Stimulated activated CD4-positive, alpha-beta T cell treated with anti-CD3 and anti-CD28 coated beads, Interleukin-1b, Interleukin-23, amount 100 ng/mL, for 48 hours (primary cell): Measurements from ENCODE around the gene CBLC.
A peak's percentile ranks its signal among the peaks of the same experiment; 100 is the strongest.
"Not testable (repeated sequence)": the region's sequence is repeated elsewhere in the genome, so short reads cannot be mapped to it uniquely, and the experiment has no call there.

ENCODE experiments used
- DNase-seq: peaks from one replicate; pipeline ENCODE4 v3.0.0-alpha.2; 2020

Gene CBLC

DNA sequence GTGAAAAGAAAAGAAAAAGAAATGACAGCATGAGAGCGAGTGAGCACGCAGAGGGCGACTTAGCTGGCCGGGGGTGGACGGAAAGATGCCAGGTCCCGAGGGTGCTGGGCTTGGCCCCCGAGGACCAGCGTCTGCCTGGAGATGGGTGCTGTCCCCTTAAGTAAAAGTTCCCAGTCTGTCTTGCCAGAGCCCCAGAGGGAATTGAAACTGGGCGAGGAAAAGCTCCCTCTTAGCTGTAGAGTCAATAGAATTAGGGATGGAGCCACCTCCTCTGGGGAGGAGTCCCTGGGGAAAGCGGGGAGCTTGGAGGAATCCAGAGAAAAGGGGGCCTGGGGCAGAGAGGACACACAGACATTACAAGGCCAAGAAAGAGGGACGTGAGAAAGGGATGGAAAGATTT lies 44.5 kb downstream of the CBLC start:
- no peak for DNase-seq

DNA sequence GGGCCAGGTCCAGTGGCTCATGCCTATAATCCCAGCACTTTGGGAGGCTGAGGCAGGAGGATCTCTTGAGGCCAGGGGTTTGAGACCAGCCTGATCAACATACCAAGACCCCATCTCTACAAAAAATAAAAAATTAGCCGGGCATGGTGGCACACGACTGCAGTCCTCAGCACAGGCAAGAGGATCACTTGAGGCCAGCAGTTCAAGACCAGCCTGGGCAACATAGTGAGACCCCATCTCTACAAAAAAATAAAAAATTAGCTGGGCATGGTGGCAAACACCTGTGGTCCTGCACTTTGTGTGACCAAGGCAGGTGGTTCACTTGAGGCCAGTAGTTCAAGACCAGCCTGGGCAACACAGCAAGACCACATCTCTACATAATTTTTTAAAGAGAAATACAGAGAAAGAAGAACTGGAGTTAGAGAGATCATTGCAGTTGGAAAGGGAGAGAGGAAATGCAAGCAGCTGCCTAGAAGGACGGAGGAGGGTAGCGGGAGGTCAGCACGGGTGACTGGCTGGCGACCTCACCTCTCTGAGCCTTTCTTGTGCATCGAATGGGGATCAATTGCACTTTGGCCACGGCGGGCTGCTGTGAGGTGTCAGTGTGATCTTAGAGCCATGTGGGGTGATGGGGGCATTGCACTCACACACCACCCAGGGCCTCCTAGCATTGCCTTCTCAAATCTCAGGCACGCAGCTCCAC lies 45.1 kb downstream of the CBLC start:
- DNase-seq: no peak

DNA sequence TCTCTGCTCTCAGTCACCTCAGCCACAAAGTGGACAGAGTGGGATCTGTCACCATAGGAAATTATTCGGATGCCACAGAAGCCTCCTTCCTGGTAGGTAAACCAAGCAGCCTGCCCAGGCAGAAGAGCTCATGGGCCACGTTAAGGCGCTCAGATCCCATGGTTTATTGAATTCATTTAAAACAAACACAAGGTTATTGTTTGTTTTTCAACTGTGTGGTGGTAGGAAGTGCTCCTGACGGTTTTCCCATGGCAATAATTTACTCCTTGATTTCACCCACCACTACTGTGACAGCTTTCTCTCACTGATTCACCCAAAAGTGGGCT lies 45.6 kb downstream of the CBLC start:
- no peak for DNase-seq

DNA sequence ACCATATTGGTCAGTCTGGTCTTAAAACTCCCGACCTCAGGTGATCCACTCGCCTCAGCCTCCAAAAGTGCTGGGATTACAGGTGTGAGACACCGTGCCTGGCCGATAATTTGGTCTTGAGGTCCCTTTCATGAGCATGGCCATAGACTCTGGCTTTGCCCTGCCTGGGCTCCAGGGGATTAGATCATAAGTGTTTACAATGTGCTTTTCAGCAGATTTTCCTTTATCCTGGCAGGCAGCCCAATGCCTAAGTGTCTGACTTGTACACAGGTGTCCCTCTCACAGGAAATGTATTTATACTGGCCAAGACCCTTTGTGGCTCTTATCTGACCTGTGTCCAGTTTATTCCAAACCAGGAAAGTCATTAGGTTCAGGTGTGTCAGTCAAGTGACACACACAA lies 47.1 kb downstream of the CBLC start:
- DNase-seq: no peak

DNA sequence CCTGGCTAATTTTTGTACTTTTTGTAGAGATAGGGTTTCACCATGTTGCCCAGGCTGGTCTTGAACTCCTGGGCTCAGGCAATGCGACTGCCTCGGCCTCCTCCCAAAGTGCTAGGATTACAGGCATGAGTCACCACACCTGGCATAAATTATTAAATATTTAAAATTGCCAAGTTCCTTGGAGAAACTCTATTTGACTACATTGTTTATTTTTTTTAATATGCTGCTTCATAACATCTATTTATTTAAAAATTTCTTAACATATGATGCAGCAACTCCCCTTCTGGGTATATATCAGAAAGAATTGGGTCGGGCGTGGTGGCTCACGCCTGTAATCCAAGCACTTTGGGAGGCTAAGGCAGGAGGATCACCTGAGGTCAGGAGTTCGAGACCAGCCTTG lies 55.2 kb downstream of the CBLC start:
- not testable (repeated sequence) for DNase-seq

DNA sequence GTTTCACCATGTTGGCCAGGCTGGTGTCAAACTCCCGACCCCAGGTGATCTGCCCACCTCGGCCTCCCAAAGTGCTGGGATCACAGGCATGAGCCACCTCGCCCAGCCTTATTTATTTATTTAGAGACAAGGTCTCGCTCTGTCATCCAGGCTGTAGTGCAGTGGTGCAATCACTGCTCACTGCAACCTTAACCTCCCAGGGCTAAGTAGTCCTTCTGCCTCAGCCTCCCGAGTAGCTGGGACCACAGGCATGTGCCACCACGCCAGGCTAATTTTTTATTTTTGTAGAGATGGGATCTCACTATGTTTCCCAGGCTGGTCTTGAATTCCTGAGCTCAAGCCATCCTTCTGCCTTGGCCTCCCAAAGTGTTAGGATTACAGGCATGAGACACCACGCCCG lies 56.7 kb downstream of the CBLC start:
- not testable (repeated sequence) for DNase-seq

DNA sequence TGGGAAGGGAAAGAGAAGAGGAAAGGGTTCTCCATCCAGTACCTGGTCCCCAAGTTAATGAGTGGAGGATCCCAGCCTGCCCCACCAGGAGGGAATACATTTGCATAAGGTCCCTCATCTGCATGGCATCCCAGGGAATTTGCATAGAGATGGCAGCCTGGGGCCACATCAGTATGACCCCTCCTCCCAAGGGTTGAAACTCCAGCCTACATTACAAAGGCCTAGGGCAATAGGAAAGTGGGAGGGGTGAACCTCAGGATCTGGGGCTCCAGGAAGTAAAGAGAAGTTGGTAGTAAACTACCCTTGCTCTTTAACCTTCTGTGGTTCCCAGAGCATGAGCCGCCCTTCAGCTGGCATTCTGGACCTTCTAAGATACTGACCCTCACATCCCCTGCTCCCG lies 61.6 kb downstream of the CBLC start:
- no peak for DNase-seq

DNA sequence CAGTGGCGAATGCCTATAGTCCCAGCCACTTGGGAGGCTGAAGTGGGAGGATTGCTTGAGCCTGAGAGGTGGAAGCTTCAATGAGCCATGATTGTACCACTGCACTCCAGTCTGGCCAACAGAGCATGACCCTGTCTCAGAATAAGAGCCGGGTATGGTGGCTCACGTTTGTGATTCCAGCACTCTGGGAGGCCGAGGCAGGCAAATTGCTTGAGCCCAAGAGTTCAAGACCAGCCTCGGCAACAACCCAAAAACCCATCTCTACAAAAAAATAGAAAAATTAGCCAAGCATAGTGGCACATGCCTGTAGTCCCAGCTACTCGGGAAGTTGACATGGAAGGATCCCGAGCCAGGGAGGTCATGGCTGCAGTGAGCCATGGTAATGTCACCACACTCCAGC lies 63.1 kb downstream of the CBLC start:
- no peak for DNase-seq

DNA sequence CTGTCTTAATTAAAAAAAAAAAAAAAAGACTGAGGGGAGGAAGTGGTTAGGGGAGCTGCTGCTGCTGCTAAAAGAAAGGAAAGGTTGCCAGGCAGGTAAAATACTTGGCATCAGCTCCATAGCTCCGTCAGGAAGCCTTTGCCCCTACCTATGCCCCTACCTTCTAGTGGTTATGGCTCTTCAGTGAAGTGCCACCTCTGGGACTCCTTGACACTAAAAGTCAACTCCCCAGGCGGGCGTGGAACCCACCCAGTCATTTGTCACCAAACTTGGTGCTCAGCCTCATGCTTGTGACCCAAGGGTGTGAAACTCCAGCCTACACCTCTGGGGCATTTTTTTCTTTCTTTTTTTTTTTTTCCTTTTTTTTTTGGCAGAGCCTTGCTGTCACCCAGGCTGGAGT lies 63.5 kb downstream of the CBLC start:
- no peak for DNase-seq

DNA sequence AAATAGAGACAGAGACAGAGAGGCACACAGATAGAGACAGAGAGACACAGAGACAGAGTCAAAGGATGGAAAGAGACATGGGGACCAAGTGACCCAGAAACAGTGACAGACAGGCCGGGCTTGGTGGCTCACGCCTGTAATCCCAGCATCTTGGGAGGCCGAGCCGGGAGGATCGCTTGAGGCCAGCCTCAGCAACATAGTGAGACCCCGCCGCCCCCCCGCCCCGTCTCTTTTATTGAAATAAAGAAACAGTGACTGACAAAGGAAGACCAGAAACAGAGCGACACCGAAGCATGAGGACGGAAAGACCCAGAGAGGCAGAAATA lies 67.6 kb downstream of the CBLC start:
- DNase-seq: no peak

DNA sequence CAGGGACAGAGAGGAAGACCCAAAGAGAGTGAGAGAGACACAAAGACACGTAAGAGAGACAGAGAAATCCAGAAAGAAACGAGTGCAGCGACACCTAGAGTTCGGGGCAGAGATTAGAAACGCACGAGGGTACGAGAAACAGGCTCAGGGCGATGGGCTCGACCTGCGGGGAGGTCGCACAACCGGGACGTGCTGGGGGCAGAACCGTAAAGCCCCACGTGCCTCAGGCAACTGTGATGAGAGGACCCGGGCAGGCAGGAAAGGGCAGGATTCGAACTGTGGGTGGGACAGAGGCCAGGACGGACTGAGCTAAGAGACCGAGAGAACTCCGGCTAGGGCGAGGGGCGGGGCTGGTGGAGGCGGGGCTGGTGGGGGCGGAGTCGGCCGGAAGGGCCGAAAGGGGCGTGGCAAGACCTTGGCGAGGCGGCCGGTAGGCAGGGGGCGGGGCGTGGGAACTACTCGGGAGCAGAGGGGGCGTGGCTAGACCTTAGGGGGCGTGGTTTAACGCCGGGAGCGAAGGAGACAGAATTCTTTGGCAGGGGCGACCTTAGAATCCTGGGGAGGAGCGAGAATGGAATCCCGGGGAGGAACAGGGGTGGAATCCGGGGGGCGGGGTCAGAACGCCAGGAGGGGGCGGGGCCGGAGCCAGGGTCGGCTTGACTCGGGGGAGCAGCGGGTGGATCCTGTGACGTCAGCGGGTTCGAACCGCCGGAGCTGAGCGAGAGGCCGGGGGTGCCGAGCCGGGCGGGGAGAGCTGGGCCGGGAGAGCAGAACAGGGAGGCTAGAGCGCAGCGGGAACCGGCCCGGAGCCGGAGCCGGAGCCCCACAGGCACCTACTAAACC lies 68.1 kb downstream of the CBLC start, which contains the start of gene NECTIN2:
Gene NECTIN2, plus strand, starts transcription at position 686 of the 843 bp plus-strand sequence. CDS start 229 bp downstream, outside the sequence.
- peak; percentile 92 for DNase-seq

DNA sequence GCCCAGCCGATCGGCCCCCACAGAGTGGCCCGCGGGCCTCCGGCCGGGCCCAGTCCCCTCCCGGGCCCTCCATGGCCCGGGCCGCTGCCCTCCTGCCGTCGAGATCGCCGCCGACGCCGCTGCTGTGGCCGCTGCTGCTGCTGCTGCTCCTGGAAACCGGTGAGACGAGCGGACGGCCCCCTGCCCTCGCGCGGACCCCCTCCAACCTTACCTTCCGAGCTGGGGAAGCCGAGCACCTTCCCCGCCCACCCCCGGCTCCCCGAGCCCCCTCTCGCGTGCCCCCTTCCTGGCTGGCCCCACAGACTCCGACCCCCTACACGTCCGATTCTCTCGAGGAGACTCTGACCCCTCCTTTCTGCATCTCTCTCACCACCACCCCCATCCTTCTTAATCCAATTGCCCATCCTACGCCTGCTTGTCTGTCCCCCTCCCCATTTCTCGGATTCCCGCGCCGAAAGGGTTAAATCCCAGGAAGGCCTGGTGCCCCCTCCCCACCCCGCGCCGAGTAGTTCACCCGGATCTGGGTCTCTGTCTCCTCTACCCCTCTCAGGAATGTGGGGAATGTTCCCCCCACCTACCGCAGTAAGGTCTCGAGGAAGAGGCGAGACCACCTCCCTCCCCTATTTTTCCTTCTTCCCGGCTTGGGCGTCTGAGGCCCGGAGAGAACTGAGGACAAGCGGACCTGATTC lies 68.9 kb downstream of the CBLC start:
- no peak for DNase-seq

DNA sequence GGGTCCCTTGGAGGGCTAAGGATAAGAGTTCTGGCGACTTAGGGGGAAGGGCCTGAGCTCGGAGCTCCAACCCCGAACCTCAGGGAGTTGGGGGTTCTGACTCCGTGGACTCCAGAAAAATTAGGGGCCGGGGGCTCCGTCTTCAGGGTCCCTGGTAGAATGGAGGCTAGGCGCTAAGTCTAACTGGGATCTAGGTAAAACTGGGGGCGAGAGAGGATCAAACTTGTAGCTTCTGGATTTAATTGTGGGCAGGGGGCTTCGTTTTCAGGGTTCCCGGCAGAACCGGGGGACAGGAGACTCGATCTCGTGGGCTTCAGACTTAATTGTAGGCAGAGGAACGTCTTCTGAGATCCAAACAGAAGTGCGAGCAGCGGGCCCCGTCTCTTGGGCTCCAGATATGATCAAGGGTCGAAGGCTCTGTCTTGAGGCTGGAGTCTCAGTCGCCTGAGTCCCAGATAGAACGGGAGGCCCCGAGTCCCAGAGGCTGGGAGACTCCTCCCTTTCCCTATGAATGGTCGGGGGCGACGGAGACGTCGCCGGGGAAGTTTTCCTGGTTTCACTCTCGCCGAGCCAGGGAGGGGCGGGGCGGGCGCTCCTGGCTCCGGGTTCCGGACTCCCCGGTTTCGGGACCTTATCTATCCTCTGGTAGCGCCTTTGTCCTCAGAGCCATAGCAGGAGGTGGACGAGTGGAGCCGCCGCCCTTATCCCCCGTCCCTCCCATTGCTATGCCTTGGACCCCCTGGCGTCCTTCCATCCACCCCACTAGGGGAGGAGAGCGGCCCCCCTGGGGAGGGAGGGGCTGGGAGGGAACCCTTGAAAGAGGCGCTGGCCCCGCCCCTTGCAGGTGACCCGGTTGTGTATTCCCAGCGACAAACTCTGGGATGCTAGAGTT lies 69.7 kb downstream of the CBLC start:
- no peak for DNase-seq

DNA sequence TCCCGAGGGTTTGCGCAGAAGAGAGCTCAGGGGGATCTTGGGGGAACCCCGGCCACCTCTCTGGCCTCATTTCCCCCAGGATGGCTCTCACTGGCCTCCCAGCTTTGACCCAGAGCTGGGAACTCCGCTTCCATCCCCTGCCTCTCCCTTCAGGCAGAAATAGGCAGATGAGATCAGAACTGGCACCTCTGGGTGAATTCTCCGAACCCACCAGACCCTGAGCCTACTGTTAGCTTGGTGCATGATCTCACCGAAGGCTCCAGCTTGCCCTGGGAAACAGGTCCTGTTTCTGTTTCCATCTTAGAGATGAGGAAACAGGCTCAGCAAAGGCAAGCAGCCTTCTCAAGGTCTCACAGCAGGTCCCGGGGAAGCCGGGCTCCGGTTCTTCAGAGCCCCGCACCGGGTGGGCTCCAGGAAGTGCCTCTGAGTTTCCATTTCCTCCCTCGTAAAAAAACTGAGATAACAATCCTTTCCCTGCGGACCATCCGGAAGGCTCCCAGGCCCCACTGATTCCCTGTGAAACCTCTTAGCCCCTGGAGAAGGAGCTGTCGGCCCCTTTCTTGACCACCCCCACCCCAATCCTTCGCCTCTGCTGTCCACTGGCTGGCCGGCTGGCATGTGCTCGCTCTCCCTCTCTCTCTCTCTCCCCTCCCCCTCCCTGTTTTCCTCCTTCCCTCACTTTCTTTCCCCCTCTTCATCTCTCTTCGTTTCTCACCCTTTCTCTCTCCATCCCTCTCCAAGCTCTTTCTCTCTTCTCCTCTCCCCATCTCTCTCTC lies 70.5 kb downstream of the CBLC start:
- no peak for DNase-seq

DNA sequence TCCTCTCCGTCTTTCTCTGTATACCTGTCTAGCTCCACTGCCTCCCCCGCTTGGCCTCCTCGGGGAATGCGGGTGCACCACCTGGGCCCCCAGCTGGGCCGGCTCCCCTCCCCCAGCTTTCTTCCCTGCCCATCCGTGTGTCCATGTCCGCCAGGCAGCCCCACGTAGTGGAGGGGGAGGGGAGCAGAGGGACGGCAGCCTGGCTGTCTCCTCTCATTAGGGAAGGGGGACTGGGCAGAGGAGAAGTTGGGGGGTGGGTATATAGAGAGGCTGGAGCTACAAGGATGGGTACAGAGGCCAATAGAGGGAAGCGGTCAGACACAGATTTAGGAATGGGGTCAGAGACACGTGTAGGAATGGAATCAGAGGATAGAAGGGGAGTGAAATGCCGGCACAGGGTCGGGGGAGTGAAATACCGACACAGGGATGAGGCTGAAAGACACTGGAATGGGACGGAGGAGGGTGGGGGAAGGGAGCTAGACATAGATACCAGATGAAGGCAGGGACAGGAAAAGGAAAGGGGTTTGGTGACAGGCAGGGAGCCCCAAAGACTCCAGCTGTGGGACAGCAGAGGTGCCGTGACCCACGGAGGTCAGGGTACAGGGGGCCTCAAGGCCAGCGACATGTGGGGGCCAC lies 71.2 kb downstream of the CBLC start:
- DNase-seq: no peak
